Measurements from ENCODE around the gene USP35.

USP35 gene

GRCh38 chr11:78234006-78234405 lies 45.3 kb downstream of the USP35 start:
- DNase-seq, result no peak

- DNase-seq, result no peak
Measured at GRCh38 chr11:78237293-78238046, 48.8 kb downstream of the USP35 start.

GRCh38 chr11:78239781-78240180 lies 51.1 kb downstream of the USP35 start:
- DNase-seq, result no peak

GRCh38 chr11:78241475-78241874 lies 52.8 kb downstream of the USP35 start:
- no peak for DNase-seq

- no peak for DNase-seq
Measured at GRCh38 chr11:78244080-78244479, 55.4 kb downstream of the USP35 start.

- no peak for DNase-seq
Measured at GRCh38 chr11:78244546-78245255, 56.0 kb downstream of the USP35 start.

GRCh38 chr11:78248191-78248590 lies 59.5 kb downstream of the USP35 start:
- DNase-seq, result no peak

- no peak for DNase-seq
Measured at GRCh38 chr11:78248903-78249302, 60.2 kb downstream of the USP35 start.

GRCh38 chr11:78250099-78250498 lies 61.4 kb downstream of the USP35 start:
- DNase-seq, result no peak

GRCh38 chr11:78251083-78251775 lies 62.5 kb downstream of the USP35 start:
- no peak for DNase-seq

GRCh38 chr11:78253797-78254196 lies 65.1 kb downstream of the USP35 start:
- DNase-seq, result no peak

- DNase-seq, result no peak
Measured at GRCh38 chr11:78254268-78254667, 65.5 kb downstream of the USP35 start.

- DNase-seq, result no peak
Measured at GRCh38 chr11:78255919-78256318, 67.2 kb downstream of the USP35 start.

GRCh38 chr11:78256962-78257361 lies 68.2 kb downstream of the USP35 start:
- no peak for DNase-seq

- no peak for DNase-seq
Measured at GRCh38 chr11:78257654-78258053, 68.9 kb downstream of the USP35 start.

- no peak for DNase-seq
Measured at GRCh38 chr11:78259777-78260487, 71.2 kb downstream of the USP35 start.

GRCh38 chr11:78261367-78261766 lies 72.6 kb downstream of the USP35 start:
- no peak for DNase-seq

GRCh38 chr11:78261828-78262227 lies 73.1 kb downstream of the USP35 start:
- DNase-seq, result no peak

GRCh38 chr11:78262238-78262637 lies 73.5 kb downstream of the USP35 start:
- no peak for DNase-seq

- DNase-seq, result no peak
Measured at GRCh38 chr11:78262691-78263090, 74.0 kb downstream of the USP35 start.

Data from NCI-H69 (cell line).